HG02623 (cell line): Measurements from ENCODE around the gene EFHD2.
"Not testable (repeated sequence)": the region's sequence is repeated elsewhere in the genome, so short reads cannot be mapped to it uniquely, and the experiment has no call there.

Experiments
- ATAC-seq: cut with Tn5 transposase; IDR thresholded peaks from one replicate; pipeline ENCODE4 v1.9.1; 2021; ENCODE audit warnings: moderate library complexity; ENCODE audit not compliant: unreplicated experiment

The EFHD2 gene

GRCh38 chr1:15409388-15410222 is at the start of gene EFHD2:
Gene EFHD2 (plus strand): TSS chr1:15409888. CDS start chr1:15409972, 84 bp downstream.
- peak; percentile 77 for ATAC-seq

- ATAC-seq = no peak
These were observed 49.0 kb upstream of the EFHD2 start for GRCh38 chr1:15360700-15361099.

DNA sequence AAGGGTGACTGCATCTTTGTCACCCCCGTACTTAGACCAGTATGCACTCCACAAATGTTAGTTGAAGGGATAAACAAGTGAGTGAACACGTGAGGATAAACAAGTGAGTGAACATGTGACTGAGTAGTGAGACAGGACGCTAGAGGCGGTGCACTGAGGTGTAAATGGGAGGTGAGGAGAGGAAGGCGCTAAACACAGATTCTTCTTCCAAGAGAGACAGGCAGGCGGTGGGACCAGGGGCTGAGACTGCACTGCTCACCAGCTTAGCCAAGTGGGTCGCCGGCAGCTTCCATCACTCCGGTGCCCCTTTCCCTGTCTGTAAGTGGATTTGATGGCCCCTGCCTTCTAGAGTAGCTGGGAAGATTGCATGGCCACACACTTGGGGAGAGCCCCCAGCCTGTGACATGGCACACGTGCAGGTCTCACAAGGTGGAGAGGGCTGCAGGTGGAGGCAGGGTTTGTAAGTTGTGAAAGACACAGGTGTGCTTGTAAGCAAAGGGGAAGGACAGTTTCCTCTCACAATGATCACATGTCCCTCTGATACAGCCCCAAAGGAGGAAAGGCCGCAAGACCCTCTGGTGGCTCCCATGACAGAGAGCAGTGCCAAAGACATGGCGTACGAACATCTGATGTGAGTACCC is 47.5 kb upstream of the EFHD2 start:
- ATAC-seq = no peak

- no peak for ATAC-seq
These were observed 47.0 kb upstream of the EFHD2 start for GRCh38 chr1:15362737-15363128.

DNA sequence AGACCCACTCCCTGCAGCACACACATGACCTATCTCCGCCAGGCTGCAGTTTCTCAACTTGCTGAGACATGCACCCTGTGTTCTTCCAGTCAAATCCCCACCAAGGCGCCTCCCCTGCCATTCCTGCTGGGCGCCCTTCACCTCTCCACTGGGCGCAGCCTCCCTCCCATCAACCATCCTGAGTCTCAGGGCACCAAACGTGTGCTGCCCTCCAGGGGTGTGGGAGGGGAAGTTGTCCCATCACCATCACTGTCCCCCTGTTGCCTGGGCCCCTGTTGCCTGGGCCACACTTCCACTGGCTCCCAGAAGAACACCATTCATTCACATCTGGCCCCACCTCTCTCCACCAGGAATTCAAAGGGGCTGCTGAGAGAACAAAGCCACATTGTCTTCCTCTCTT is 44.9 kb upstream of the EFHD2 start:
- no peak for ATAC-seq

DNA sequence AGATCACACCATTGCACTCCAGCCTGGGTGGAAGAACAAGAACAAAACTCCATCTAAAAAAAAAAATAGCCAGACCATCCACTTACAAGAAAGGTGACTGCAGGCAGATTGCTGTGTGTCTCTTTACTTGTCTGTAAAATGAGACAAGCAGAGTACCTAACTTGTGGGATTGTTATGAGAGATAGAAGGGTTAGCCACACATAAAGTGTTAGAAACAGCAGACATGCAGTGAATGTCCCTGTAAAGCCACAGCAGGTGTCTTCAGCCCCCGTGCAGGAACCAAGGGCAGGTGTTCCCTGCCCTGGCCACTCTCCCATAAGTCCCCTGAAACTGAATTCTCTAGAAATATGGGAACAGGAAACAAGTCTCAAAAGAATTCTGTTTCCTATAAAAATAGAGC is 40.8 kb upstream of the EFHD2 start:
- no peak for ATAC-seq

- no peak for ATAC-seq
These were observed 39.4 kb upstream of the EFHD2 start for GRCh38 chr1:15370268-15370667.

DNA sequence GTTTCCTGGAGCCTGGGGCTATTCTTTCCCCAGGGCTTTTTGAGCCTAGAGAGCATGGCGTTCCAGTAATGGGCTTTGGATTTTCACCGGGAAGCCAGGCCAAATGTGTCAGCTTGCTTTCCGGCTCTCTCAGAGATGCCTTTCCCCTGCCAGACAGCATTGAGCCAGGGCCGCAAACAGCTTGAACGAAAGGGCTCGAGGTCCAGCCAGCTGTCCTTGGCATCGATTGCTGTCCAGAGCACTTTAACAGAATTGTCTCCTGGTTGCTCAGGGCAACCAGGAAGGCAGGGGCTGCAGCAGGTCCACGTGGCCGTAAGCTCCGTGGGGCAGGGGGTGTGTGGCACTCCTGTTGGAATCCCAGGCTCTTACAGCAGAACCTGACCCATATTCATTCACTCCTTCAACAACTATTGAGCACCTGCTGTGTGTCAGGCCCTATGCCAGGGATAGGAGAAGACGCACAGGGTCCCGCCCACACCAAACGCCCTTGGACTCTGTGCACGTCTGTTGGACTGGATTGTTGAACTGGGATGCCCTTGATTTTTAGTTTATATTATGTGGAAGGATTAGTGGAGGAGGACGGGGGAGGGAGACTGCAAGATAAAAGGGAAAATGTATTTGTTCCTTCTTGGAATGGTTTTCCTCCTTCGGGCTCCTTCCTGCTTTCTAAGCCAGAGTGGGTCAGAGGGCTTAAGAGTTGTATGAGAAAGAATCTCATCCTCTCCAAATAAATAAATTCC is 38.7 kb upstream of the EFHD2 start:
- ATAC-seq = no peak

DNA sequence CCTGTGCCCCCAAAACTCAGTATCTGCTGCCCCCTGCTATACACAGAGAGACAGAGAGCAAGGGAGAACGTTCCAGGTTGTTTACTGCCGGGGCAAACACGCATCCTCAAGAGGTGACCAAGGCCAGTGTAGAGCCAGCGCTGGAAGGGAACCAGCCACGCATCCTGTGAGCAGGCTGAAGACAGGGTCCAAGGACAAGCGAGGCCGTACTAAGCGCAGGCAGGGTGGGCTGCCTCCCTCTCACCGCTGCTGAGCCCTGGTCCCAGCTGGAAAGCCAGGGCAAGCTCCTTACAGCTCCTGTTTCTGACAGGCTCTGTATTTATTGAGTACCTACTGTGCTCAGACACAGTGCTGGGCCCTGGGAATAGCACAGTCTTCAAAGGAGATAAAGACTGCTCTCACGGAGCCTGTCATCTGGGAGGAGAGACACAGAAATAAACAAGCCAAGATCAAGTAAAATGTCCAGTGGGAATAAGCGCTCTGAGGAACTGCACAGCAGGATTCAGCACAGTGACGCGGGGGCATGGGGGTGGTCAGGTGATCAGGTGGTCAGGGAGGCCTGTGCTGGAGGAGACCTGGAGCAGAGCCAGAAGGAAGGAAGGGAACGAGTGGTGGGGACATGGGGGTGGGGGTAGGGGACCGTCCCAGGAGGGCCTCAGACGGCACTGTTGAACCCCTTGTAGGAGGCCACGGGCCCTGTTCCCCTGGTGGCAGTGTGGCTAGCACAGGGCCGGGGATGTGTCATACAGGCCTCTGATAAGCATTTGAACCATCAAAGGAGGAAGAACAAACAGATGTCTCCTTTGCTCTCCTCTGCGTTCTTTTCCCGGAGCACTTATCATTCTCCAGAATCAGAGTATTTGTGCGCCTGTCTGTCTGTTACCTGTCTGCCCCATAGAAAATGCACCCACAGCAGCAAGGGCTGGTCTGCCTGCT is 37.8 kb upstream of the EFHD2 start:
- ATAC-seq = no peak

GRCh38 chr1:15378729-15379128 is 31.0 kb upstream of the EFHD2 start:
- ATAC-seq = no peak

- ATAC-seq = not testable (repeated sequence)
These were observed 30.5 kb upstream of the EFHD2 start for GRCh38 chr1:15379151-15379550.

DNA sequence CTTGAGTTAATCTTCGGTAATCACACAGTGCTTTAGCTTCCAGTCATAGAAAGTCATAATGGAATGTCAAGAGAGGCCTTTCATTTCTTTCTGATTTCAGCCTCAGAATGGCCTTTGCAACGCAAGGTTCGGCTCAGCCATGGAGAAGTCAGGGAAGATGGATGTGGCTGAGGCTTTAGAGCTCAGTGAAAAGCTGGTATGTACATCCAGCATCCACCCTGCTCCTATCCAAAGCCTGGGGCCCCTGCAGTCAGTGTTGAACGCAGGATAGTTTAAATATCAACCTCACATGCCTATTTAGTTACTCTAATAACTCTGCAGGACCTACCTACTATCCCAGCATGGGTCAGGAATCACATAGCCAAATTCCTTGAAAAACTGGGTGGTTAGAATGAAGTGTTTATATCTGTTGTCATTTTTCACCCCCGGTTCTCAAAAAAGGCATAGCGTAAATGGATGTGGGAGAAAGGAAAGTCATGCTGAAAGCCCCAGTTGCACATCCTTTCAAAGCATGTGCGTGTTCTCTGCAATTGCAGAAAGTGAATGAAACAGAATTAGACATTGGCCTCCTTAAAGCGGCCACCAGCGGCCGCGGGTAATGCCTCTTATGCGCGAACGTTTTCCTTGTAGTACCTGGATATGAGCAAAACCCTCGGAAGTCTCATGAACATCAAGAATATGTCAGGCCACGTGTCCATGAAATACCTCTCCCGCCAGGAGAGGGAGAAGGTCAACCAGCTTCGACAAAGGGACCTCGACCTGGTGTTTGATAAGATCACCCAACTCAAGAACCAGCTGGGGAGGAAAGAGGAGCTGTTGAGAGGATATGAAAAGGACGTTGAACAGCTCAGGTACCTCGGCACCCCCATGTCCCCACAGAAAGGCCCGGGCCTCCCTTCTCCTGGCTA is 28.8 kb upstream of the EFHD2 start:
- ATAC-seq = no peak

- no peak for ATAC-seq
These were observed 27.9 kb upstream of the EFHD2 start for GRCh38 chr1:15381805-15382204.

- ATAC-seq = no peak
These were observed 26.8 kb upstream of the EFHD2 start for GRCh38 chr1:15382601-15383518.

DNA sequence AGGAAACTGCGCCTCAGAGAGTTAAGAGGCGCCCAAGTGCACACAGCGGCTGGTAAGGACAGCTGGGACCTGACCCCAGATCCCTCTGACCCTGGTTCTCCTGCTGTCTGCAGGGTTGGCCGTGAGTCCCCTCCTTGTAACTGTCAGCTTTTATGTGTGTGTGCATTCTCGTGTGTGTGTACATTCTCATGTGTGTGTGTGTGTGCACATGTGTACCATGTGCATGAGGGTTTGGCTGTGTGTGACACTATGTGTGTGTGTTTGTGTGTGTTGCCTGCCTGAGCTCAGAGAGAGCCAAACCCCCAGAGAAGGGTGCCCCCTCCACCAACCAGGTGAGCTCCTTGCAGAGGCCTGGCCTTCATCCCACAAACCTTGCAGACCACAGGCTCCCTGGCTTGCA is 25.9 kb upstream of the EFHD2 start:
- no peak for ATAC-seq

DNA sequence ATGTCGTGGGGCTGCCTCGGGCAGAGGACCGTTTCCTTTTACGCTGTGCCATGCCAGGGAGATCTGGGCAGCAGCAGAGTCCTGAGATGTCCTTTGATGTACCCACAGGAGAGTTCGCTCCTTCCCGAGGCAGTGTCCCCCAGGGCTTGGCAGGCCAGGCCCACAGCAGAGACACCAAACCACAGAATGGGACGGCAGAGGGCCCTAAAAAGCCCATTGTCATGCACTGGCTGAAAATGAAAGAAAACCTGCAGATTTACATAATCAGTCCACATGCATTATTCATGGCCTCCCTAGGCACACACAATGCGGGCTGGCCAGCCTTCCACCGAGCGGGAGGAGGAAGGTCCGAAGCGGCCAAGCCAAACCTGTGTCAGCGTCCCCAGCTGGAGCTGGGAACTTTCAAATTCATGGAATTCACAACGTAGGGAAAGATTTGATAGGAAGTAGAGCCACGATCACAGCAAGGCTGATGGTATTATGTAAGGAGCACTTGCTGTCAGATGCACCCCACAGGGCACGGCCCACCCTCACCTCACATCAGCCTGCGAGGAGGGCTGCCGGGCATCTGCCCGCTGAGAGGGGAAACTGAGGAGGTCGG is 25.3 kb upstream of the EFHD2 start:
- no peak for ATAC-seq

DNA sequence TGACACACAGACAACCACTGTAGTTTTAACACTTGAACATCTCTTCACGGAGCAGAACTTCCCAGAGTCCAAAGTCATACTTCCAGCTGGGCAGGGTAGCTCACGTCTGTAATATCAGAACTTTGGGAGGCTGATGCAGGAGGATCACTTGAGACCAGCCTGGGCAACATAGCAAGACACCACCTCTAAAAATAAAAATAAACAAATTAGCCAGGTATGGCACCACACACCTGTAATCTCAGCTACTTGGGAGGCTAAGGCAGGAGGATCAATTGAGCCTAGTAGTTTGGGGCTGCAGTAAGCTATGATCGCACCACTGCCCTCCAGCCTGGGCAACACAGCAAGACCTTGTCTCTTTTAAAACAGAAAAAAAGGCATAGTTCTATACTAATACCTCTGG is 24.3 kb upstream of the EFHD2 start:
- no peak for ATAC-seq

DNA sequence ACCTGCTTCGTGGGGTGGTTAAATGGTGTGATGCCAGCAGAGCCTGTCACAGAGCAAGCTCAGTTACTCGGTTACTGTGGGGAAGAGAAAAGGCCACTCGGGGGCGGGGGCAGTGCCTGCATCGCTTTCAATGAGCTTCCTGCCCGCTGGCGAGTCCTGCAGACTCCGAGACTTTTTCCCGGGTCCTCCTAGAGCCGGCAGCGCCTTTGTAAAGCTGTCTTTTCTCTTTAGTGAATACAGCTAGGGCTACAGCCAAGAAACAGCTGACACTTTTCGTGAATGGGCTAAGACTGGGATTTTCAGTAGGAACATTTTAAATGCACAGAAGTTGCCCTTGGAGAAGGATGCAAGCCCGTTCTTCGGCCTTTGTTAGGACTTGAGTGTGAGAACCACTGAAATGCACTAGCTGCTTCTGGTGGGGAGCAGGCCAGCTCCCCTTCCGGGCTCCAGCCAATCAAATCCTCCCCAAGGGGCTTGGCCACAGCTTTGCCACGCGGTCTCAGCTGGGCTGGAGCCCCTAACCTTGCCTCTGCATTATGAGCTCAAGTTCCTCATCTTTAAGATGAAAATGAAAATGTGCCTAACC is 23.4 kb upstream of the EFHD2 start:
- no peak for ATAC-seq
